IMR-90 (cell line): ENCODE results near the gene UCP3.

Experiments used
- BHLHE40 ChIP-seq: fragments of 150-350 bp; IDR thresholded peaks from 2 replicates; pipeline ENCODE4 v1.6.1; 2016; ENCODE audit warnings: mild to moderate bottlenecking, low read depth, low read length
- CEBPB ChIP-seq: IDR thresholded peaks from 2 replicates; pipeline ENCODE4 v1.6.1; 2012; ENCODE audit warnings: low read depth, low read length, improper control_type of control experiment
- CTCF ChIP-seq: conservative IDR thresholded peaks from 2 replicates; pipeline ENCODE4 v1.5.1; 2012; ENCODE audit warnings: mild to moderate bottlenecking, low read depth, low read length, improper control_type of control experiment
- MAZ ChIP-seq: IDR thresholded peaks from 2 replicates; pipeline ENCODE4 v1.6.1; 2012; ENCODE audit warnings: low read depth, mild to moderate bottlenecking, low read length, improper control_type of control experiment, moderate library complexity, borderline replicate concordance
- MXI1 ChIP-seq: IDR thresholded peaks from 2 replicates; pipeline ENCODE4 v1.6.1; 2012; ENCODE audit warnings: low read depth, mild to moderate bottlenecking, low read length, moderate library complexity, borderline replicate concordance
- POLR2A ChIP-seq: IDR thresholded peaks from 2 replicates; pipeline ENCODE4 v1.6.1; 2012; ENCODE audit warnings: mild to moderate bottlenecking, low read depth, low read length
- RCOR1 ChIP-seq: IDR thresholded peaks from 2 replicates; pipeline ENCODE4 v1.6.1; 2012; ENCODE audit warnings: mild to moderate bottlenecking, low read length, improper control_type of control experiment; ENCODE audit not compliant: insufficient replicate concordance
- RFX5 ChIP-seq: IDR thresholded peaks from 2 replicates; pipeline ENCODE4 v1.8.0; 2012; ENCODE audit warnings: low read depth, mild to moderate bottlenecking, low read length, moderate library complexity
- SMC3 ChIP-seq: fragments of 150-350 bp; IDR thresholded peaks from 2 replicates; pipeline ENCODE4 v1.6.1; 2016; ENCODE audit warnings: low read depth, mild to moderate bottlenecking, antibody characterized with exemption, low read length, moderate library complexity
- USF2 ChIP-seq: fragments of 150-350 bp; IDR thresholded peaks from 2 replicates; pipeline ENCODE4 v1.6.1; 2017; ENCODE audit warnings: mild to moderate bottlenecking, antibody characterized with exemption, low read length, low read depth

DNA sequence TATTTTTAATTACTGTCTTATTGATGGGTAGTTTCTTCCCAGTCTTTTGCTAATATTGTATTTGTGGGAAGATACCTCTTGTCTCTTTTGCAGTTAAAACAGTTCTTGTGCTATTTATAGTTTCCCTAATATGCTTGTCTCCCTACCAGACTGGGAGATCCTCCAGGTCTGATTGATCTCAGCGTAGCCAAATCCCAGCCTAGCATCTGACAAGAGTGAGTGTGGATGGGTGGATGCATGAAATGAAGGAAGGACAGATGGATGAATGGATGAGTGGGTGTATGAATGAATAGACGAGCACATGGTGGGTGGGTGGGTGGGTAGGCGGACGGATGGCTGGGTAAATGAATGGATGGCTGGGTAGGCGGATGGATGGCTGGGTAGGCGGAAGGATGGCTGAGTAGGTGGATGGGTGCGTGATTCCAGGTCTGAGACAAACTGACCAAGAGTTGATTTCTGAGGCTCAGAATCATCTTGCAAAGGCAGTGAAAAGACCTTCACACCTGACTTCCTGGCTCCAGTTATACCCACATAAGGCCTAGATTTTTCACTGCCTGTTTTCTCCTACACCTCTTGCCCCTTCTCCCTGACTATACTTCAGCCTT, 46.7 kb downstream of the UCP3 start:
- TF ChIP-seq CTCF (no peak), MAZ (no peak), USF2 (no peak), SMC3 (no peak), CEBPB (no peak), POLR2A (no peak), RCOR1 (no peak), MXI1 (no peak), RFX5 (no peak), BHLHE40 (no peak)
